ENCODE measurements around the gene LDLRAD4.

GRCh38 chr18:13178197-13178596 is 40.4 kb upstream of the LDLRAD4 start:
- TF ChIP-seq EZH2 (IDR thresholded peaks at IDR 0.05; ENCODE audit: low read depth, unreplicated experiment) (no peak), CTCF (conservative IDR thresholded peaks at IDR 0.05; ENCODE audit: low read depth in 2 of 2) (no peak), JUNB (IDR thresholded peaks at IDR 0.05; ENCODE audit: unreplicated experiment) (no peak)

Data from GM23338 (cell line).